Measurements from ENCODE around the gene IL18R1. TPM values are rescaled to one million over a fixed set of nuclear protein-coding genes. Genes with fewer than 3 reads are reported as not detected.

The IL18R1 gene
- total RNA-seq, 1 donor from 2014 or later, result not detected

DNA sequence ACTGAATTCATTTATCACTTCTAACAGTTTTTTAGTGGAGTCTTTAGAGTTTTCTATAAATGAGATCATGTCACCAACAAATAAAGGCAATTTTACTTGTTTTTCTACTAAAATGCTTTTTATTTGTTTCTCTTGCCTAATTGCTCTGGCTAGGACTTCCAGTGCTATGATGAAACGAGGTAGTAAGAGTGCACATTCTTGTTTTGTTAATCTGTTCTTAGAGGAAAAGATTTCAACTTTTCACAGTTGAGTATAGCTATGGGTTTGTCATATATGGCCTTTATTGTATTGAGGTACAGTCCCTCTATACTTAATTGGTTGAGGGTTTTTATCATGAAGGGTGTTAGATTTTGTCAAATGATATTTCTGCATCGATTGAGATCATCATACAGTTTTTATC, 73.0 kb downstream of the IL18R1 start:
- TF ChIP-seq CTCF (IDR thresholded peaks at IDR 0.05; ENCODE audit: partially characterized antibody, unreplicated experiment), result no peak
- Mint-ChIP-seq H3K27ac (ENCODE audit: unreplicated experiment) (no peak overlapping the region), H3K4me3 (ENCODE audit: unreplicated experiment) (no peak overlapping the region), H3K4me1 (ENCODE audit: low read depth, unreplicated experiment) (no peaks in the 10 kb centered on the region), H3K36me3 (ENCODE audit: unreplicated experiment) (no peaks in the 10 kb centered on the region), H3K9me3 (ENCODE audit: unreplicated experiment) (no peaks in the 10 kb centered on the region), H3K27me3 (ENCODE audit: unreplicated experiment) (no peaks in the 10 kb centered on the region)
- DNase-seq, result no peak

DNA sequence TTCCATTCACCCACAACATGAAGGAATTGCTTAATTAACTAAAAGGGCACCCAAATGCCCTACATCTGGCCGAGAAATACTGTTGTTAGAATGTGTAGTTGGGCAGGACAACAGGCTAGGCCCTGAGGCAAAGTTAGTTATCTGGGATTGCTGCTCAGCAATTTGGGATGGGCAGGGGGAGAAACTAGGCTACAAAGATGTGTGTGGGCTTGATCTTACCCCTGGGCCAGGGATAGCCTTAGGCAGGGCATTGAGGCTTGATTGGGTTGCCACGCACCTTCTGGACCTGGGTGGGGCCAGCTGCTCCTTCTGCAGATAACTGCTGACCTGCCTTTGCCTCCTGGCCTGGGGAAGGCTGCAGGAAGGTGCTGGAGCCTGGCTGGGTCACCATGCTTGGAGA, 76.8 kb downstream of the IL18R1 start:
- H3K4me1 Mint-ChIP-seq (ENCODE audit: low read depth, unreplicated experiment), result no peaks in the 10 kb centered on the region
- no peaks in the 10 kb centered on the region for H3K9me3 Mint-ChIP-seq (ENCODE audit: unreplicated experiment)
- H3K36me3 Mint-ChIP-seq (ENCODE audit: unreplicated experiment), result no peaks in the 10 kb centered on the region
- DNase-seq, result no peak
- no peak overlapping the region for H3K4me3 Mint-ChIP-seq (ENCODE audit: unreplicated experiment)
- no peaks in the 10 kb centered on the region for H3K27me3 Mint-ChIP-seq (ENCODE audit: unreplicated experiment)
- H3K27ac Mint-ChIP-seq (ENCODE audit: unreplicated experiment), result no peak overlapping the region
- no peak for TF ChIP-seq CTCF (IDR thresholded peaks at IDR 0.05; ENCODE audit: partially characterized antibody, unreplicated experiment)

- H3K27me3 Mint-ChIP-seq (ENCODE audit: unreplicated experiment), result no peaks in the 10 kb centered on the region
- no peak for TF ChIP-seq CTCF (IDR thresholded peaks at IDR 0.05; ENCODE audit: partially characterized antibody, unreplicated experiment)
- H3K9me3 Mint-ChIP-seq (ENCODE audit: unreplicated experiment), result no peaks in the 10 kb centered on the region
- H3K4me3 Mint-ChIP-seq (ENCODE audit: unreplicated experiment), result no peak overlapping the region
- DNase-seq, result no peak
- H3K27ac Mint-ChIP-seq (ENCODE audit: unreplicated experiment), result no peak overlapping the region
- H3K36me3 Mint-ChIP-seq (ENCODE audit: unreplicated experiment), result no peaks in the 10 kb centered on the region
- H3K4me1 Mint-ChIP-seq (ENCODE audit: low read depth, unreplicated experiment), result no peaks in the 10 kb centered on the region
Observed at GRCh38 chr2:102433973-102434654, 78.5 kb downstream of the IL18R1 start.

- H3K9me3 Mint-ChIP-seq (ENCODE audit: unreplicated experiment), result no peaks in the 10 kb centered on the region
- no peak overlapping the region for H3K27ac Mint-ChIP-seq (ENCODE audit: unreplicated experiment)
- TF ChIP-seq CTCF (IDR thresholded peaks at IDR 0.05; ENCODE audit: partially characterized antibody, unreplicated experiment), result no peak
- no peaks in the 10 kb centered on the region for H3K36me3 Mint-ChIP-seq (ENCODE audit: unreplicated experiment)
- no peak overlapping the region for H3K4me3 Mint-ChIP-seq (ENCODE audit: unreplicated experiment)
- H3K4me1 Mint-ChIP-seq (ENCODE audit: low read depth, unreplicated experiment), result no peaks in the 10 kb centered on the region
- DNase-seq, result no peak
- no peaks in the 10 kb centered on the region for H3K27me3 Mint-ChIP-seq (ENCODE audit: unreplicated experiment)
Observed at GRCh38 chr2:102434655-102435381, 79.2 kb downstream of the IL18R1 start.

DNA sequence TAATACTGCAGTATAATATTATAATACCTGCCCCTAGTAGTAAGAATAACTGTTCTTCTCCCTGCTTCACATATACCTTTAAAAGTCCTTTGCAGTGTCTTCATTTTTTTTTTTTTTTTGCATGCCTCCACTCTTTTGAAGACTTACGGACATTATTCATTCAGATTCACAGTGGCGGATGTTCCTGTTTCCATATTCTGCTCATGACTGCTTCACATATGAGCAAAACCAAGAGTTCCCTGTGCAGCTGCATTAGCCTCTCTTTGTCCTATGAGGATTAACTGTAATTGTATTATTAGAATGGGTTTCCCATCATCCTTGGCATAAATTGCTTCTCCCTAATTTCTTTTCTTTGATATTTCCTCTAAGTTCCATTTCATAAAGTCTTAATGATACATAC, 80.1 kb downstream of the IL18R1 start:
- no peak for DNase-seq
- Mint-ChIP-seq H3K4me1 (ENCODE audit: low read depth, unreplicated experiment) (no peaks in the 10 kb centered on the region), H3K4me3 (ENCODE audit: unreplicated experiment) (no peak overlapping the region), H3K27me3 (ENCODE audit: unreplicated experiment) (no peaks in the 10 kb centered on the region), H3K36me3 (ENCODE audit: unreplicated experiment) (no peaks in the 10 kb centered on the region), H3K27ac (ENCODE audit: unreplicated experiment) (no peak overlapping the region), H3K9me3 (ENCODE audit: unreplicated experiment) (no peaks in the 10 kb centered on the region)
- no peak for TF ChIP-seq CTCF (IDR thresholded peaks at IDR 0.05; ENCODE audit: partially characterized antibody, unreplicated experiment)
